ENCODE data around the gene CCL22.

- TF ChIP-seq EZH2 (IDR thresholded peaks at IDR 0.05), result no peak
- TF ChIP-seq POLR2AphosphoS5 (IDR thresholded peaks at IDR 0.05; ENCODE audit: borderline replicate concordance, low read depth, low read length), result no peak
Measured at GRCh38 chr16:57376313-57376818, 17.8 kb downstream of the CCL22 start.
